ENCODE measurements around the gene GATA5.
"Not testable (repeated sequence)": the region's sequence is repeated elsewhere in the genome, so short reads cannot be mapped to it uniquely, and the experiment has no call there.

Gene GATA5

GRCh38 chr20:62427172-62428001 is 48.4 kb downstream of the GATA5 start, which contains the start of gene RBBP8NL:
RBBP8NL (minus strand) TSS chr20:62427539; CDS start chr20:62419647, 7,892 bp downstream.
- no peak for DNase-seq

DNA sequence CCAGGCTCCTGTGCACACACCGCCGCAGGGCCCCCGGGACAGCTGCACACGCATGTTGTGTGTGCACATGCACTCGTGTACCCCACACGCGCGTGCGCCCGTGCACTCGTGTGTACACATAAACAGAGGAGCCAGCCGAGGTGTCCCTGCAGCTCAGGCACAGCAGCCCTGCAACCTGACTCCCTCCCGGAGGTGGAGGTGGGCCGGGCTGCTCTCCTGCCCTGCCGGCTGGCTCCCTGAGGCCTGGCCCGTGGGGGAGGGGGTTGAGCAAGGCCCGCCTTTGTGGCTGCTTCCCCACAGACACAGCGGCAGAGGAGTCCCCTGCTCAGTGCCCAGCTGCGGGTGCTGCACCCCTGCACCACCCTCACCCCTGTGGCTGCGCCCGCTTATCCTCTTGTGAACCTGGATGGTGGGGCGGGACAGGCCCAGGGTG is 49.1 kb downstream of the GATA5 start:
- peak; percentile 40 for DNase-seq

DNA sequence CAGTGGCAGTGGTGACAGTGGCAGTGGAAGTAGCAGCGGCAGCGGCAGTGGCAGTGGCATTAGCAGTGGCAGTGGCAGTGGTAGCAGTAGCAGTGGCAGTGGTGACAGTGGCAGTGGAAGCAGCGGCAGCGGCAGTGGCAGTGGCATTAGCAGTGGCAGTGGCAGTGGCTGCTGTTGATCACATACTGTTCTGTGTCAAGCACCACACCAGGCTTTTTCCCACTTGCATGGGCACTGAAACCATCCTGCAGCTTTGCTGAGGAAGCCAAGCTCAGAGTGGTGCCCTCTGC is 49.8 kb downstream of the GATA5 start:
- DNase-seq: not testable (repeated sequence)

GRCh38 chr20:62425281-62426058 is 50.3 kb downstream of the GATA5 start:
- DNase-seq: no peak

DNA sequence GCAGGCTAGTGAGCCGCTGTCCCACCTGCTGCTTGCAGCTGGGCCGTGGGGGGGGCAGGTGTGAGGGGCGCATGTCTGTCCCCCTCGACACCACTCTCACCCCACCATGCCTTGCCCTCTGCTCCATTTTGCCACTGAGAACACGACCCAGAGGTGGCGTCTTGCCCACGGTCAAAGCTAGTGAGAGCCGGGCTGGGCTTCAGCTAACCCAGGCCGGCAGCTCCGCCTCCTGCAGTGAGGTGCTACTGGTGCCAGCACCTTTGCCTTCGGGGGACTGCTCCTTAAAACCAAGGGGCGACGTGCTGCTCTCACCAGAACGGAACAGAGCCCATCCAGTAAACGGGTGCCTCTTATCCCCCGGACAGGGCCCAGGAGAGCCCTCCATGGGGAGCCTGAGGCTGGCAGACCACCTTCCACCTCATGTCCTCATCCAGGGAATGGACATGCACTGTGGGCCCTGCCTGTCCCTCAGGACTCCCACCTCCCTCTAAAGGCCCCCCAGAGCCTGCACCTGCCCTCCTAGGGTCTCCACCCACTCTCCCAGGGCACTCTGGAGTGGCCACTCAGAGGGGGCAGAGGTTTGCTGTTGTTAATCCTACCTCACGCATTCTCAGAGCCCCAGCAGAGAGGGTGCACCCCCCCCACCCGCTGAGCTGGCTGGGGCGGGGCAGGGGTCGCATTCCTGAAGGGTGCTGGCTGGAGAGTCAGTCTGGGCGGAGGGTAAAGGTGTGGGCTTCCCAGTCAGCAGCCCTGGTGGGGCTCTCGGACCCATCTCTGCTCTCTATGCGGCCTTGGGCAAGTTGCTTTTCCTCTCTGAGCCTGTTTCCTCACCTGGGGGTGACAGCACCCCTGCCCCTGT is 51.3 kb downstream of the GATA5 start:
- DNase-seq: no peak

DNA sequence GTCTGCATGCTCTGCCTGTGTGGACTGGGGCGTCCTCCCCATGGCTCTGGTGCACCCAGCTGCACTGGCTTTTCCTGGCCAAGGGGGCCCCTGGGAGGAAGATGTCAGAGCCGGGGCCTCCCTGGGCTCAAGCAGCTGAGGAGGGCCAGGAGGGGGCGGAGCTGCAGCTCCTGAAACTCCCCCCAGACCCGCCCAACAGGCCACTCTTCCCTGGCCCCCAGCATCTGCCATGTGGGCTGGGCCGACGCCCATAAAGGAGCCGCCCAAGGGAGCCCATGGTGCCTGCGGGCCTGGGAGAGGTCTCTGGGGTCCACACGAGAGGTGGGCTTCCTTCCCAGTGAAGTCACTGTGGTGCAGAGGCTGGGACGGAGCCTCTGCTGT is 52.5 kb downstream of the GATA5 start:
- DNase-seq: no peak

- no peak for DNase-seq
Measured at GRCh38 chr20:62422636-62423325, 53.0 kb downstream of the GATA5 start.

GRCh38 chr20:62421716-62421990 is 54.1 kb downstream of the GATA5 start:
- no peak for DNase-seq

DNA sequence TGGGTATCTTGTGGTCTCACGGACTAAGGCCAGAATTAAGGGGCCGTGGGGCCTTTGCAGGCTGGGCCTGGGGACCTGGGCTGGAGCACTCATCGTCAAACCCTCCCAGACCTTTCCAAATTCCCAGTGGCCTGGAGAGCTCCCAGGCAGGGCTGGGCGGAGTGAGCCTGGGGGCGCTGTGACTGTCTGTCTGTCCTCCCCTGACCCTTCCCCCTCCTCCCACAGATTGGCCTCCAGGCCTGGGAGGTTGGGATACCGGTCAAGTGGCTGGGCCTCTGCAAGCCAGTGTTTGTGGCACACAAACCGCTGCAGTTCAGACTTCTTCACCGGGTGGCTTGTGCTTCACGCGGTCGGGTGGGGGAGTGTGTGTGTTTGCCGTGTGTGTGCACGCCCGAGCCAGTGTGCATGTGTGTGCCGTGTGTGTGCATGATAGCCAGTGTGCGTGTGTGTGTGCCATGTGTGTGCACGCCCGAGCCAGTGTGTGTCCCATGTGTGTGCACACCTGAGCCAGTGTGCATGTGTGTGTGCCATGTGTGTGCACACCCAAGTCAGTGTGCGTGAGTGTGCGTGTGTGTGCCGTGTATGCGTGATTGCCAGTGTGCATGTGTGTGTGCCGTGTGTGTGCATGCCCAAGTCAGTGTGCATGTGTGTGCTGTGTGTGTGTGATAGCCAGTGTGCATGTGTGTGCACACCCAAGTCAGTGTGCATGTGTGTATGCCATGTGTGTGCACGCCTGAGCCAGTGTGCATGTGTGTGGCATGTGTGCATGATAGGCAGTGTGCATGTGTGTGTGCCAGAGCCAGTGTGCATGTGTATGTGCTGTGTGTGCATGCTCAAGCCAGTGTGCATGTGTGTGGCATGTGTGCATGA is 54.7 kb downstream of the GATA5 start:
- DNase-seq: no peak

DNA sequence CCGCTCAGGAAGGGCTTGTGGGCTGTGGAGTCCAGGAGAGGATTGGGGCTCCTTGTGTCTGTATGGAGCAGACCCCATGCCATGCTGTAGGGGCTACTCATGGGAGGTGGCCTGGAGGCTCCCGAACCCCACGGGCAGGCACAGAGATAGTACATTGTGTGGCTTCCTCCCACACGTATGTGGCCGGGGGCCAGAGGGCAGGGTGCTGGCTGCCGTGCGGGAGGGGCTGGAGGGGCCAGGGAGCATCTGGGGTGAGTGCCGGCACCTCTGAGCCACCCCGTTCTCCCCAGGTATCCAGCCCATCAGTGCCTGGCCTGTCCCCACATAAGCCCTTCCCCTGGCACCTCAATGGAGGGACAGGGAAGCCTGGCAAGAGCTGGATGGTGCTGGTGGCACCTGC is 56.0 kb downstream of the GATA5 start:
- no peak for DNase-seq

DNA sequence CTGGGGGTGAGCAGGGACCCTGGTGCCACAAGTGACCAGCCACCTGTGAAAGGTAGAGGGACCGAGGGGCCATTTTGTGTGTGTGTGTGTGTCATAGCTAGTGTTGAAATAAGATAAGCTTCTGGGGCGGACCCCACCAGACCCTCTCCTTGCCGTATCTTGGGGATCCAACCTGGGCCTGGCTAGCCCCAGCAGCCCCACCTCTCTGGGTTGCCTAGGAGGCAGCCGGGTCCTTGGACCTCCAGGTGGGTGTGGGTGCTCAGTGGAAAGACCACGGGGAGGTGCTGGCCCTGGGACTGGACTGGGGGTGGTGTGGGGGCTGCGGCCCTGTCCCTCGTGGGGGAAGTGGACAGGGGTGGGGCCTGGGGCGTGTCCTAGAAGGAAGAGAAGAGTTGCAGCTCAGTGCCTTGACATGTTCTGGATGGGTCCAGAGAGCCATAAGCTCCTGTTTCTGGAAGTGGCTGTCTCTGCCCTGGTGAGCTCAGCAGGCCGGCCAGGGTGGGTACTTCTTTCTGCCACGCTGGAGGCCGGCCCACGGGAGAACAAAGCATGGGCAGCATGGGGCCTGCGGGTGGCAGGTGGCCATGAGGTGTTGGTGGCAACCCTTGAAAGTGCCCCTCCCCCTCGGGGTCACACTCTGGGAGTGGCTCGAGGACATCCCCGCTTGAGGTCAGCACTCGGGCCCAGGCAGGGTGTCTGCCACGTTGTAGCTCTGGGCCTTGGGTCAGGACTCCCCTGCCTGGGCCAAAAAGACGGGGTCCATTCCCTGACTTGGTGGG is 56.9 kb downstream of the GATA5 start:
- DNase-seq: no peak

GRCh38 chr20:62417981-62418708 is 57.6 kb downstream of the GATA5 start:
- DNase-seq: no peak

- no peak for DNase-seq
Measured at GRCh38 chr20:62416651-62417637, 58.9 kb downstream of the GATA5 start.

DNA sequence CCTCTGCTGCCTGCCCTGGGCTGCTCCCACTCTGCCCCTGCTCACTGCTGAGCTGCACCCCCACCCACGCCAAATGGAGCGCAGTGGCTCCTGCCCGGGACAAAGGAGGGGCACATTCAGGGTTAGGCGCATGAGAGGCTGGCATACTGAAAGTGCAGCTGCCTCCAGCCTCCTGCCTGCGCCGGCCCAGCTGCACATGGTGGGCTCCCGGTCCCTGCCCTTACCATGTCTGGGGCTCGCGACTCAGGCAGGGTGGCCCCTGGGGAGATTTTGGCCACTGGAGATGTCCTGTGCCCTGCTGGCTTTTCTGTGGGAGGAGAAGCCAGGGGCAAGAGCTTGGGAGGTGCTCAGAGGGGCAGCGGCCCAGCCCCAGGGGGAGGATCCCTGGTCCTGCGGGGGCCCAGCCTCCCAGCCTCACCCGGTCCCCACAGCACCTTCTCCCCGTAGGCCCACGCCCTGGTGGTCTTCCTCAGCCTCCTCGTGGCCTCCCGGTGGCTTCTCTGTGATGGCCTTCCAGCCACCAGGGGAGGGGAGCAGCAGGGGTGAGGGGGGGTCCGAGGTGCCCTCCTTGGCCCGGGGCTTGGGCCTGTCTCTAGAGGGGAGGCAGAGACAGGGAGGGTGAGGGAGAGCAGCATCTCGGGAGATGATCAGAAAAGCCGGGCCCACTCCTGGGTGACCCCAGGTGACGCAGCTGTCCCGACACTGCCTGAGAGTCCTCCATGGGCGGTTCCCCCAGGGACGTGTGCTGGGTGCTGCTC is 60.3 kb downstream of the GATA5 start:
- DNase-seq: no peak

DNA sequence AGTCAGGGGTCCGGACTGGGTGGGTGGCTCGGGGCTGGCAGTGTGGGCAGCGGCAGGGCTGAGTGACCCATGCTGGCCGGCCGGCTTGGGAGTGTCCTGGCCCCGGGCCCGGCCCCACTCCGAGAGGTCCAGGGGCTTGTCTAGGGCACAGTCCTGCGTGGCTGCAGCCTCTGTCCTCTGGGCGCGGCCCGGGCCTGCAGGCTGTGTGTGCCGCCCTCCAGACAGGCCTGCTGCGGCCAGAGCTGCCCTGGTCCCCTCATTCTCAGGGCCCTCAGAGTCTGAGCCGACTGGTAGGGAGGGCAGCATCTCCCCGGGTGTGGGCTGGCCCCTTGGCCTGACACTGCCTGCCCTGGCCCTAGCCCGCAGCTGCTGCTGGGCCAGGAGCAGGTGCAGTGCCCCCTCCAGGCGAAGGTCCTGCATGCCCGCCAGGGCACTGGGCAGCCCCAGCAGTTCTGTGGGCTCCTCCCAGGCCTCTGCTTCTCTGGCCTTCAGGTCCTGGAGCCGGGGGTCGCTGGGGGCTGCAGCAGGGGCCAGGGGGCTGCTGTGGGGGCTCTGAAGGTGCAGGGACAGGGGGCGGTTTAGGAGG is 61.8 kb downstream of the GATA5 start:
- no peak for DNase-seq

Data from NCI-H2107 (cell line).